ENCODE results near the gene XNDC1N. TPM values are rescaled to one million over a fixed set of nuclear protein-coding genes. Genes with fewer than 3 reads are reported as not detected.
"Not testable (repeated sequence)": the region's sequence is repeated elsewhere in the genome, so short reads cannot be mapped to it uniquely, and the experiment has no call there.

XNDC1N gene
- total and polyA plus RNA-seq, 2 experiments from 2014 or later, result 11.0 to 13.0 TPM

- peaks cover 44% of the 10 kb centered on the region for H3K36me3 Mint-ChIP-seq (ENCODE audit: low read depth)
- DNase-seq (ENCODE audit: low spot score), result no peak
- H3K4me2 ChIP-seq, result no peak overlapping the region
These were observed 14.5 kb downstream of the XNDC1N start for GRCh38 chr11:71913756-71914526.

GRCh38 chr11:71911986-71912340 is 16.4 kb downstream of the XNDC1N start:
- 0 out of 2 replicates have a peak overlapping the region, but pooled peaks have one; percentile 26 for H3K27ac Mint-ChIP-seq
- peaks cover 35% of the 10 kb centered on the region for H3K36me3 Mint-ChIP-seq (ENCODE audit: low read depth)
- ATAC-seq, result not testable (repeated sequence)

More at GRCh38 chr11:71913756-71914526, 14.5 kb downstream of the XNDC1N start:
- Histone ChIP-seq H2AFZ (no peak overlapping the region), H3K27ac (ENCODE audit: low read depth) (no peak overlapping the region), H3K4me1 (ENCODE audit: insufficient read depth) (no peaks in the 10 kb centered on the region), H3K79me2 (replicated peaks; ENCODE audit: insufficient read depth) (no peaks in the 10 kb centered on the region), H4K20me1 (replicated peaks; ENCODE audit: insufficient read depth) (no peaks in the 10 kb centered on the region), H3K4me3 (no peak overlapping the region), H3K36me3 (ENCODE audit: insufficient read depth) (peaks cover 15% of the 10 kb centered on the region; the same call in 1 of the 2 replicates), H3K27me3 (ENCODE audit: insufficient read depth) (no peaks in the 10 kb centered on the region), H3F3A (replicated peaks; ENCODE audit: low read depth) (no peaks in the 10 kb centered on the region), H3K9me2 (ENCODE audit: insufficient read depth) (no peaks in the 10 kb centered on the region)
- Mint-ChIP-seq H3K9me3 (no peaks in the 10 kb centered on the region), H3K27ac (no peak overlapping the region), H3K4me3 (no peak overlapping the region), H3K4me1 (peaks cover 7% of the 10 kb centered on the region; the same call in 2 of the 3 replicates), H3K27me3 (ENCODE audit: insufficient read depth, low read depth, poor library complexity) (peaks cover 4% of the 10 kb centered on the region)
- ATAC-seq, result no peak
- no peak for TF ChIP-seq CTCF (conservative IDR thresholded peaks at IDR 0.05; ENCODE audit: low read depth in 2 of 2)
- TF ChIP-seq STAT1 (IDR thresholded peaks at IDR 0.05; ENCODE audit: unreplicated experiment), result no peak
- no peak for TF ChIP-seq EZH2 (IDR thresholded peaks at IDR 0.05; ENCODE audit: low read depth, unreplicated experiment)
- TF ChIP-seq REST (IDR thresholded peaks at IDR 0.05; ENCODE audit: unreplicated experiment), result no peak
- no peak for TF ChIP-seq ETS1 (IDR thresholded peaks at IDR 0.05)

More at GRCh38 chr11:71911986-71912340, 16.4 kb downstream of the XNDC1N start:
- not testable (repeated sequence) for H3K9me2 ChIP-seq (ENCODE audit: insufficient read depth); H3K4me1 Mint-ChIP-seq; H3K9me3 Mint-ChIP-seq; H3K4me1 ChIP-seq (ENCODE audit: insufficient read depth); H3K27ac ChIP-seq (ENCODE audit: low read depth); H4K20me1 ChIP-seq (replicated peaks; ENCODE audit: insufficient read depth); H3K27me3 ChIP-seq (ENCODE audit: insufficient read depth); H3K4me3 Mint-ChIP-seq; H3K27me3 Mint-ChIP-seq (ENCODE audit: insufficient read depth, low read depth, poor library complexity); H3K4me2 ChIP-seq; H2AFZ ChIP-seq; H3K79me2 ChIP-seq (replicated peaks; ENCODE audit: insufficient read depth); DNase-seq (ENCODE audit: low spot score); H3F3A ChIP-seq (replicated peaks; ENCODE audit: low read depth); H3K4me3 ChIP-seq
- peaks cover 15% of the 10 kb centered on the region; the same call in 1 of the 2 replicates for H3K36me3 ChIP-seq (ENCODE audit: insufficient read depth)

Data from GM23338 (cell line).